Stimulated activated naive CD8-positive, alpha-beta T cell treated with anti-CD3 and anti-CD28 coated beads, Interleukin-15, amount 100 ng/mL, for 72 hours (primary cell): Measurements from ENCODE around the gene TMEM52.
A peak's percentile ranks its signal among the peaks of the same experiment; 100 is the strongest.

ENCODE experiments used
- ATAC-seq: fragments of 150-1000 bp; cut with Tn5 transposase; 2 replicates; pipeline ENCODE4 v1.10.0; 2021; ENCODE audit warnings: mild to moderate bottlenecking, moderate library complexity
- DNase-seq, 2 donors: peaks; one replicate each; pipeline ENCODE4 v3.0.0; 2021 to 2022
- H3K27ac Mint-ChIP-seq, 2 donors: one replicate each; pipeline ENCODE4 v1.8.0; 2022; ENCODE audit warnings: mild to moderate bottlenecking in 2 of 2, mixed read lengths in 2 of 2, moderate library complexity in 2 of 2
- H3K27me3 Mint-ChIP-seq: one replicate; pipeline ENCODE4 v1.8.0; 2022; ENCODE audit warnings: mixed read lengths
- H3K4me1 Mint-ChIP-seq: one replicate; pipeline ENCODE4 v1.8.0; 2022; ENCODE audit warnings: mild to moderate bottlenecking, mixed read lengths
- H3K4me3 Mint-ChIP-seq, 2 donors: one replicate each; pipeline ENCODE4 v1.8.0; 2022; ENCODE audit warnings: mild to moderate bottlenecking in 2 of 2, mixed read lengths in 2 of 2, moderate library complexity in 1 of 2
- H3K9me3 Mint-ChIP-seq, 2 donors: one replicate each; pipeline ENCODE4 v1.8.0; 2022; ENCODE audit warnings: mixed read lengths in 2 of 2

Gene TMEM52

GRCh38 chr1:1955621-1956094 is 36.6 kb upstream of the TMEM52 start:
- peaks cover 19% of the 10 kb centered on the region for H3K4me1 Mint-ChIP-seq
- no peak overlapping the region for H3K4me3 Mint-ChIP-seq
- no peak overlapping the region for H3K27ac Mint-ChIP-seq
- H3K27me3 Mint-ChIP-seq: peaks cover 27% of the 10 kb centered on the region
- ATAC-seq (no peak), DNase-seq (no peak)
- H3K9me3 Mint-ChIP-seq: peaks cover 0 to 7% of the 10 kb centered on the region in 2 donors

- H3K27ac Mint-ChIP-seq: peak overlapping the region; percentile 74 to 93
- DNase-seq: peak; percentile 19 to 37
- peaks cover 0 to 7% of the 10 kb centered on the region in 2 donors for H3K9me3 Mint-ChIP-seq
- peak; percentile 16 for ATAC-seq
- H3K27me3 Mint-ChIP-seq: peaks cover 20% of the 10 kb centered on the region
- H3K4me3 Mint-ChIP-seq: peak overlapping the region; percentile 63
- peaks cover 14% of the 10 kb centered on the region for H3K4me1 Mint-ChIP-seq
Measured at GRCh38 chr1:1954831-1955441, 35.9 kb upstream of the TMEM52 start.

GRCh38 chr1:1954015-1954414 is 34.9 kb upstream of the TMEM52 start:
- Mint-ChIP-seq H3K9me3 (peaks cover 0 to 7% of the 10 kb centered on the region in 2 donors), H3K27ac (no peak overlapping the region), H3K4me1 (peaks cover 6% of the 10 kb centered on the region)

GRCh38 chr1:1950940-1951339 is 31.9 kb upstream of the TMEM52 start:
- Mint-ChIP-seq H3K27ac (no peak overlapping the region), H3K4me1 (peaks cover 6% of the 10 kb centered on the region), H3K9me3 (peaks cover 0 to 7% of the 10 kb centered on the region in 2 donors), H3K4me3 (no peak overlapping the region), H3K27me3 (no peaks in the 10 kb centered on the region)
- no peak for ATAC-seq
- no peak for DNase-seq

More at GRCh38 chr1:1954015-1954414, 34.9 kb upstream of the TMEM52 start:
- H3K27me3 Mint-ChIP-seq: peaks cover 11% of the 10 kb centered on the region
- DNase-seq: no peak
- ATAC-seq: no peak
- H3K4me3 Mint-ChIP-seq: no peak overlapping the region

- Mint-ChIP-seq H3K4me1 (peaks cover 6% of the 10 kb centered on the region), H3K27me3 (no peaks in the 10 kb centered on the region), H3K9me3 (no peaks in the 10 kb centered on the region), H3K27ac (no peak overlapping the region), H3K4me3 (no peak overlapping the region)
- no peak for DNase-seq
- no peak for ATAC-seq
Measured at GRCh38 chr1:1948783-1949182, 29.7 kb upstream of the TMEM52 start.

- peaks cover 8% of the 10 kb centered on the region for H3K4me1 Mint-ChIP-seq
- no peak overlapping the region for H3K27ac Mint-ChIP-seq
- H3K27me3 Mint-ChIP-seq: no peaks in the 10 kb centered on the region
Measured at GRCh38 chr1:1947493-1947892, 28.4 kb upstream of the TMEM52 start.

GRCh38 chr1:1946540-1946939 is 27.5 kb upstream of the TMEM52 start:
- H3K4me3 Mint-ChIP-seq: no peak overlapping the region
- H3K27me3 Mint-ChIP-seq: no peaks in the 10 kb centered on the region

More at GRCh38 chr1:1947493-1947892, 28.4 kb upstream of the TMEM52 start:
- Mint-ChIP-seq H3K9me3 (no peaks in the 10 kb centered on the region), H3K4me3 (no peak overlapping the region)
- ATAC-seq (no peak), DNase-seq (no peak)

GRCh38 chr1:1945782-1946393 is 26.8 kb upstream of the TMEM52 start:
- Mint-ChIP-seq H3K4me1 (peaks cover 8% of the 10 kb centered on the region), H3K9me3 (no peaks in the 10 kb centered on the region), H3K4me3 (no peak overlapping the region), H3K27me3 (no peaks in the 10 kb centered on the region), H3K27ac (peak overlapping the region in 1 of 2 donors; percentile 80)
- ATAC-seq: no peak
- no peak for DNase-seq

More at GRCh38 chr1:1946540-1946939, 27.5 kb upstream of the TMEM52 start:
- DNase-seq (no peak), ATAC-seq (no peak)
- Mint-ChIP-seq H3K4me1 (peaks cover 8% of the 10 kb centered on the region), H3K27ac (no peak overlapping the region), H3K9me3 (no peaks in the 10 kb centered on the region)

GRCh38 chr1:1943834-1944570 is 24.9 kb upstream of the TMEM52 start:
- peak; percentile 90 for ATAC-seq
- H3K4me1 Mint-ChIP-seq: peaks cover 8% of the 10 kb centered on the region
- no peaks in the 10 kb centered on the region for H3K27me3 Mint-ChIP-seq
- peak; percentile 49 to 60 for DNase-seq
- H3K27ac Mint-ChIP-seq: no peak overlapping the region
- no peaks in the 10 kb centered on the region for H3K9me3 Mint-ChIP-seq
- peak overlapping the region in 1 of 2 donors; percentile 40 for H3K4me3 Mint-ChIP-seq

- DNase-seq: no peak
- Mint-ChIP-seq H3K27me3 (no peaks in the 10 kb centered on the region), H3K4me3 (no peak overlapping the region), H3K27ac (no peak overlapping the region), H3K9me3 (no peaks in the 10 kb centered on the region), H3K4me1 (peaks cover 8% of the 10 kb centered on the region)
- ATAC-seq: no peak
Measured at GRCh38 chr1:1942753-1943656, 23.9 kb upstream of the TMEM52 start.

- H3K9me3 Mint-ChIP-seq: no peaks in the 10 kb centered on the region
- H3K27ac Mint-ChIP-seq: no peak overlapping the region
- ATAC-seq: no peak
Measured at GRCh38 chr1:1941868-1942752, 23.0 kb upstream of the TMEM52 start.

GRCh38 chr1:1941211-1941841 is 22.2 kb upstream of the TMEM52 start:
- H3K27ac Mint-ChIP-seq: no peak overlapping the region

More at GRCh38 chr1:1941868-1942752, 23.0 kb upstream of the TMEM52 start:
- DNase-seq: no peak
- Mint-ChIP-seq H3K4me1 (peaks cover 8% of the 10 kb centered on the region), H3K27me3 (no peaks in the 10 kb centered on the region), H3K4me3 (no peak overlapping the region)

GRCh38 chr1:1940123-1940425 is 21.0 kb upstream of the TMEM52 start:
- no peak for DNase-seq
- no peaks in the 10 kb centered on the region for H3K27me3 Mint-ChIP-seq
- no peak for ATAC-seq
- peaks cover 8% of the 10 kb centered on the region for H3K4me1 Mint-ChIP-seq
- no peak overlapping the region for H3K4me3 Mint-ChIP-seq
- no peak overlapping the region for H3K27ac Mint-ChIP-seq
- peaks cover 3 to 6% of the 10 kb centered on the region in 2 donors for H3K9me3 Mint-ChIP-seq

More at GRCh38 chr1:1941211-1941841, 22.2 kb upstream of the TMEM52 start:
- Mint-ChIP-seq H3K4me1 (peaks cover 8% of the 10 kb centered on the region), H3K9me3 (no peaks in the 10 kb centered on the region), H3K4me3 (no peak overlapping the region), H3K27me3 (no peaks in the 10 kb centered on the region)
- DNase-seq (no peak), ATAC-seq (no peak)
